Right forelimb (tissue), 1 donor: ENCODE results near the gene MEDAG.

Experiments
- DNase-seq: peaks from one replicate; pipeline ENCODE4 v3.0.0-alpha.2; 2018

MEDAG gene

DNA sequence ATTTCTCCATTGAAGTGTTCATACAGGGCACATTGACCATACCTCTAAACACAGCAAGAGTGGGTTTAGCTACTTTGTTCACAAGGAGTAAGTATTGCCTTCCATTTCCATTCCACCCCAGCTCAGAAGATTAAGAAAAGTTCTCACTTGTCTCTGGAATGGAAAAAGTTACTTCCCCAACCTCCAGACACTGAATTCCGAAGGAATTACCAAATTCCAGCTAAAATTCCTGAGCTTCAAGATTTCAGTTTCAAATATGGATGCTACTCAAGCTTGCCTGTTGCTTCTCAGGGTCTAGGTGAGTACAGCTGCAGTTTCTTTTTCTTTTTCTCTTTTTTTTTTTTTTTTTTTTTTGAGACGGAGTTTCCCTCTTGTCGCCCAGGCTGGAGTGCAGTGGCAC lies 60.0 kb downstream of the MEDAG start:
- DNase-seq = no peak

- DNase-seq = no peak
These were observed 62.8 kb downstream of the MEDAG start for GRCh38 chr13:30968846-30969245.

DNA sequence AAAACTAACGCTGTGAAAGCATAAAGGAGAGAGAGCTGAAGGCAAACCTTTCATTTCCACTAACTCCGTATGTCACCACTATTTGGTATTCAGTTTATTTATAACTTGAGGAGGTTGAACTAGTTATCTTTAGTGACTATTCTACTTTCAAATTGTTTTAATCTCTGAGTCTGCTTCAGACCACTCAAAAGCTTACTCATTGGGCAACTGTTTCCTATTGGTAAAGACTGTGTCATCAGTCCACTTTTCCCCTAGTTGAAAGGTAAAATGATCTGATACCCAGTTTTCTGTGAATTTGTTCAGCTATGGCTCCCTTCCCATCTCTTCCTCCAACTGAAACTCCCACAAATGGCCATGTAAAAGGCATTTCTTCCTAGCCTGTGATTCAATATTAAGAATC lies 65.5 kb downstream of the MEDAG start:
- no peak for DNase-seq

GRCh38 chr13:30972888-30973377 lies 66.9 kb downstream of the MEDAG start:
- DNase-seq = no peak

GRCh38 chr13:30974350-30974749 lies 68.3 kb downstream of the MEDAG start:
- DNase-seq = no peak
